Dedifferentiated amniotic fluid mesenchymal stem cell (primary cell): ENCODE data around the gene ERMP1.

ENCODE experiments used
- DNase-seq: peaks from one replicate; pipeline ENCODE4 v3.0.0-alpha.2; 2016; ENCODE audit errors: extremely low spot score

Gene ERMP1

DNA sequence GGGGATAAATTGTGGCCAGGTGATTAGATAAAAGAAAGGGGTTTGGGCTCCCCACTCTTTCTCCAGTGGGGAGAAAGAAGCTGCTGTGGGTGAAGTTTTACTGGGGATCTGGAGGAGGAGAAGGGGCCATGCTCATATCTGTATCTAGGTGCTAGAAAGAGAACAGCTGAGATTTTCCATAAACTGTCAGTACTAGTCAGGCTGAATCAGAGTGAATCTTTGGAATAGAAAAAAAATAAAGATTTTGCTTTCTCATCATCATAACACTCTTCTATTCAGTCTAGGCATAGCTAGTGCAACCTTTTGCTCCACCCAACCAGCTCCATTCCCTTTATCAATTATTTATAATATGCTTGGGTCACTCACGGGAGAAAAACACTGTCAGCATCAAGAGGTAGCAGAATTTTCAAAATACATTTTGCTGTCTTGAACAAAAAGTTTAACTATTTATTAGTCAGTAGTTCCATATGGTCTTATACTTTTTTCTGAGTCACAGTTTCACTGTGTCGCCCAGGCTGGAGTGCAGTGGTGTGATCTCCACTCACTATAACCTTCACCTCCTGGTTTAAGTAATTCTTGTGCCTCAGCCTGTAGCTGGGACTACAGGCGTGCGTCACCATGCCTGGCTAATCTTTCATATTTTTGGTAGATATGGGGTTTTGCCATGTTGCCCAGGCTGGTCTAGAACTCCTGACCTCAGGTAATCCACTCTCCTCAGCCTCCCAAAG, 21.3 kb upstream of the ERMP1 start:
- no peak for DNase-seq

GRCh38 chr9:5853617-5854016, 20.7 kb upstream of the ERMP1 start:
- DNase-seq, result no peak

DNA sequence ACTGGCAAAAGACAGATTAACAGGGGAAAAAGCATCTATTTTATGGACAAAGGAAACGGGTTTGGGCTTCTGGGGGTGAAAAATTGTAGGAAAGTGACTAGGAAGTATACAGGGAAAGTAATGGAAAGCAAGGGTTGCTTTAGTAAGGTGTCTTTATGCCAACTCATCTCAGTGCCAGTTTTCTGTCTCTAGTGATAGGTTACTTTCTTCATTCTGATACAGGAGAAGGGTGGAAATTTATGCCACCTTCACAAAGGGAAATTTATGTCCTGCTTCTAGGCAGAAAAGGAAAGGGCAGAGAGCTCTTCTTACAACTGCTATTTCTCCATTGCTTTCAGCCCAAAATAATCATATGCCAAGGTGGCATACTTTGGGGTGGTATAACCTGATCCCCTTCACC, 20.1 kb upstream of the ERMP1 start:
- DNase-seq, result no peak

GRCh38 chr9:5851445-5851844, 18.5 kb upstream of the ERMP1 start:
- no peak for DNase-seq

- no peak for DNase-seq
Observed at GRCh38 chr9:5850724-5851122, 17.8 kb upstream of the ERMP1 start.

DNA sequence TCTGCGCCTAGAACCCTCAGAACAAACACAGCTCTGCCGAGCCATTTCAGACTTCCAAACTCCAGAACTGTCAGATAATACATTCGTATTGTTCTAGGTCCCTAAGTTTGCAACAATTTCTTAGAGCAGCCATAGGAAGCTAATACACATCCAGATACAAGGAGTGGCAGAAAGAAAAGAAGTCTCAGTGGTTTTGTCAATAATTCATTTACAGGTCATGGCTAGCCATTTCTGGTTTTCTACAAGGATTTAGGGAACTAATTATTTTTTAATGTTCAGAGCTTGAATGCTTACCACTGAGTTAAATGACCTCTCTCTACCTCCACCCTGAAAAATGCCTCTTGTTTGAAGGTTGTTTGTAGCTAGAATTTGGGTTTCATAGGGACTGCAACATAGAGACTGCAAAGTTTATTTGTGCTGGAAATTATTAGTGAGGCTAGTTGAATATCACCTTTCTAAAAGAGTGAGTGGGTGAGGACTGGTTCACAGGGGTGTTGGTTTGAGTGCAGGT, 15.5 kb upstream of the ERMP1 start:
- DNase-seq, result no peak

GRCh38 chr9:5846501-5846921, 13.6 kb upstream of the ERMP1 start:
- DNase-seq, result no peak

- no peak for DNase-seq
Observed at GRCh38 chr9:5846096-5846495, 13.2 kb upstream of the ERMP1 start.

DNA sequence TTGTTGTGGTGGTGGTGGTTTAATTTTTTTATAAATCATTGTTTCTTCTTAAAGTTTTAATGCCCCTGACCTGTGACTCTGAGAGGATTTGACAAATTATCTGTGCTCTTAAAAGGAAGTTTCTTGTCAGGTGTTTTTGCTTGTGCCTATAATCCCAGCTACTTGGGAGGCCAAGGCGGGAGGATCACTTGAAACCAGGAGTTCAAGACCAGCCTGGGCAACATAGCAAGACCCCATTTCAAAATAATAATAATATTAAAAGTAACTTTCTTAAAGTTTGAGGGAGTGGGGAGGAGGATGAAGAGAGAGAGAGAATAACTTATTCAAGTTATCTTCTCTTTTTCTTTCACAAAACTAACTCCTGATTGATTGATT, 12.2 kb upstream of the ERMP1 start:
- DNase-seq, result no peak

DNA sequence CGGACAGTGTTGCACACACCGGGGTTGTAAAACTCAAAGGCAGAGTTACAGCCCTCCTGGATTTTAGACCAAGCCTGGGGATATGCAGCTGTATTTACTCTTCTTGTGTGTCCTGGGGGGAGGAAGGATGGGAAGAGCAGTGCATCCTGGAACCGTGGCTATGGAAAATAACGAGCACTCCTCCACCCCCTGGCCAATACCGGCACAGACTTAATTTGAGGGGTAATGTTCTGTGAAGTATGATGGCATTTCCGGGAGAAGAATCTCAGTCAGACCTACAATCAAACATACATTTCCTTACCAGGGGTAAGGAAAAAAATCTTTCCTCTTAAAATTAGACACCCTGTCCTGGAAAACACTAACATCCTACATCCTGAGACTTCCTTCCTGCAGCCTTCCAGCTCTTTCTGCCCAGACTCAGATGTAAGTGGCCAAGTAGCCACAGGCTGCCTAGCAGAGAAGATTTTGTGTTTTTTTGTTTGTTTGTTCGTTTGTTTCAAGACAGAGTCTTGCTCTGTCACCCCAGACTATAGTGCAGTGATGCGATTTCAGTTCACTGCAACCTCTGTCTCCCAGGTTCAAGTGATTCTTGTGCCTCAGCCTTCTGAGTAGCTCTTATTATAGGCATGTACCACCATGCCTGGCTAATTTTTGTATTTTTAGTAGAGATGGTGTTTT, 11.0 kb upstream of the ERMP1 start:
- no peak for DNase-seq

- no peak for DNase-seq
Observed at GRCh38 chr9:5842929-5843793, 10.2 kb upstream of the ERMP1 start.

DNA sequence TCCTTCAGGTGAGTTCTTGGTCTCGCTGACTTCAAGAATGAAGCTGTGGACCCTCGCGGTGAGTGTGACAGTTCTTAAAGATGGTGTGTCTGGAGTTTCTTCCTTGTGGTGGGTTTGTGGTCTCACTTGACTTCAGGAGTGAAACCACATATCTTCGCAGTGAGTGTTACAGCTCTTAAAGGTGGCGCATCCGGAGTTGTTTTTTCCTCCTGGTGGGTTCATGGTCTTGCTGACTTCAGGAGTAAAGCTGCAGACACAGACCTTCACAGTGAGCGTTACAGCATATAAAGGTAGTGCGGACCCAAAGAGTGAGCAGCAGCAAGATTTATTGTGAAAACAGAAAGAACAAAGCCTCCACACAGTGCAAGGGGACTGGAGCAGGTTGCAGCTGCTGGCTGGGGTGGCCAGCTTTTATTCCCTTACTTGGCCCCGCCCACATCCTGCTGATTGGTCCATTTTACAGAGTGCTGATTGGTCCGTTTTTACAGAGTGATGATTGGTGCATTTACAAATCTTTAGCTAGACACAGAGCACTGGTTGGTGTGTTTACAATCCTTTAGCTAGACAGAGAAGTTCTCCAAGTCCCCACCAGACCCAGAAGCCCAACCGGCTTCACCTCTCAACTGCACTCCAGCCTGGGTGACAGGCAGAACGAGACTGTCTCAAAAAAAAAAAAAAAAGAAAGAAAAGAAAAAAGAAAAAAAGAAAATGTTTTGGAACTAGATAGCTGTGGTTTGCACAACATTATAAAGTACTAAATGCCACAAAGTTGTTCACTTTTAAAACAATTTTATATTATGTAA, 9.1 kb upstream of the ERMP1 start:
- DNase-seq, result no peak

DNA sequence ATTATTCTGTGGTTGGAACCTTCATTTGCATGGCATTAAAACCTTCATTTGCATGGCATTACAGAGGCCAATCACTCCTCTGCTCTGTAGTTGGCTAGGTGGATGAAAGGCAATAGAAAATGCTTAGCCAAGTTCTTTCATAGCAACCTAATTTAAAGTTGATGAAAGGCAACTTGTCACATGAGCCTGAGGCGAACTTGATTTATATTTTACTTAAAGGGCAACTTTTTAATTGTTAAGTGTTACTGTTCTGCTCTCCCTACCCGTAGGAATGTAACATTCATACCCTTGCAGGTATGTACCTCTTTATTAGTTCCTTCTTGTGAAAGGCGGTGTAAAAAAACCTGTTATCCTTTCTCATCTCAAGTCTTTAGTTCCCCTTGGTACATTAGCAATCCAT, 7.9 kb upstream of the ERMP1 start:
- no peak for DNase-seq

DNA sequence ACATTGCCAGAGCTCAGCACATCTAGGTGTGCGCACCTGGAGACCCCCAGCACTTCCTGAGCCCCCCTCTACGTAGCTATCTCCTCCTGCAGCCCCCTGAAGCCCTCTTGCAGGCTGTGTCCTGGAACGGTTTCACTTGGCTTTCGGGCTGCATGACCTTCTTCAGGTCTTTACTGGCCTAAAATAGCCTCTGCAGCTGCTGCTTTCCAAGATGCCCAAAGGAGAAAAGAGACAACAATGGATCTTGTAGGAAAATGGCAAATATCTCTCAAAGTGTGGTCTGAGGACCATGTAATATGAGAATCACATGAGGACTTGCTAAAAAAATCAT, 6.6 kb upstream of the ERMP1 start:
- DNase-seq, result no peak

DNA sequence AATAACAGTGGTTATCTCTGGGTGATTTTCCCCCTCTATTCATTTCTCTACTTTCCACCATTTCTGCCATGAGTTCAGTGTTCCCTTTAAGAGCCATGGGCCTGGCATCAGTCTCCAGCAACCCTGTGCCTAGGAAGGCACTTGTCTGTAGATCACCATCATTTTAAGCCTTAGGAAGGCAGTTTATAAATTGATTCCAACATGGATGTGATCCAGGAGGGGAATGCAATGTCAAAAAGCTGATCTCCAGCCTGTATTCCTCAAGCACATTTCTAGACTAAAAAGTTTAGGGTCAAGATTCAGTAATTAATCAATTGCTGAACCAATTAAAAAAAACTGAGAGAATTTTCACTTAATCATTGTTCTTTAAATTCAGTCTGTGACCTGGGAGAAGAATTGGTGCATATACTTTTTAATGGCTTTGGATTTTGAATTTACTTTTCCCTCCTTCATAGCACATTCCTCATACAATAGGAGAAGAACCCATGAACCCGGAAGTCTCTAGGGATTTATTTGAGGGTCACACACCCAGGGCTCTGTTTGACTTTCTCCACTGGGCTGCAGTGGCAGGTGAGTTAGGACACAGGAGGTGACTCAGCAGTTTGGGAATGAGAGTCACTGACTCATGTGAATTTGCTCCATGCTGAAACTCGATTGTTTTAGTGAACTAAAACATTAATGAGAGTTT, 6.1 kb upstream of the ERMP1 start:
- DNase-seq, result no peak

DNA sequence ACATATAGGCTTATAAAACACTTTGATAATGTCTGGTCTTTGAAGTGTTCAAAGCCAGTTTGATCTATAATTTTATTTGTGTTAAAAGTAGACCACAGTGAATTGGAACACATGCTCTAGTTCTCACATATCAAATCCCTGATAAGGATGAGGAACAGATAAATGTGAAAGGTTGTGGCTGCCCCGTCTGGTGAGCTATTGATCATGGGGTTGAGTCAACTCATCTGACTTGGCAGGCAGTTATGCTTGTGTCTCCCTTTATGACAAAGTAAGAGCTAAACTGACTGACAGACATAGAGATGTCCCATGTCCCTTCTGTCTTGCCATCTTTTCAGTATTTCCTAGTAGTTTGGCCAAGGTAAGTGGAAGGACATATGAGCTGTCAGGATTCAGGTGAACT, 2.9 kb upstream of the ERMP1 start:
- DNase-seq, result no peak

DNA sequence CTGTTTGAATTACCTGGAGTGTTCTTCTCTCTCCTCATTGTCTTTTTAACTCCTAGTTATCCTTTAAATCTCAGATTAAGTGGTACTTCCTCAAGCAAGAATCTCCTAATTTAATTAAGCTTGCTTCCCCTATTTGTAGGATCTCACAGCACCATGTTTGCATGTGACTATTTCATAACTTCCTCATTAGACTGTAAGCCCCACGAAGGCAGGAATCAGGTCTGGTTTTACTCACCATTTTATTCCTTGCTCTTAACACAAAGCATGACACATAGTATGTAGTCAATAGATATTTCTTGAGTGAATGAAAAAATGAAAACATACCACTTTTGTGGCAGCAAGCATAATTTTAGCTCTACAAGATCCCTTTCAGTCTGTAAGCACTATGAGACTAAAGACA, 1.3 kb upstream of the ERMP1 start:
- no peak for DNase-seq

DNA sequence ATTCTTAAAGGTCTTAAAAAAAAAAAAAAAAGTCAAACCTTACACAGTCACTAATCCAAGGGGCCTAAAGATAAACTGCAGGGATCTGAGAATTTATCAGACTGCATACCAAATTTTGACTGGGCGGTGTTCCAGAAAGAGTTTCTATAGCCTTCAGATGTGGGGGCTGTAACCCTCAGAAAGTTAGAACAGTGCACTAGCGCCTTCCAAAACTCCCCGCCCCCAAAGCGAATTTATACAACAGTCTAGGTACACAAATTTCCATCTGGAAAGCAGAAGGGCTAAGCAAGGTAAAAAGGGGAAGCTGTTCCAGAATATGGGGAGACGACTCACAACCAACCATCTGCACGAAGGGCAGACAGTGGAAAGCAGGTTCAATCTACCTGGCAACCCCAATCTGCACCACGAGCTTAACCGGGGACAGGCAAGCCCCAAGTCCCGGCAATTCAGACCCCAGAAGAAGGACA, 813 bp downstream of the ERMP1 start:
- no peak for DNase-seq

DNA sequence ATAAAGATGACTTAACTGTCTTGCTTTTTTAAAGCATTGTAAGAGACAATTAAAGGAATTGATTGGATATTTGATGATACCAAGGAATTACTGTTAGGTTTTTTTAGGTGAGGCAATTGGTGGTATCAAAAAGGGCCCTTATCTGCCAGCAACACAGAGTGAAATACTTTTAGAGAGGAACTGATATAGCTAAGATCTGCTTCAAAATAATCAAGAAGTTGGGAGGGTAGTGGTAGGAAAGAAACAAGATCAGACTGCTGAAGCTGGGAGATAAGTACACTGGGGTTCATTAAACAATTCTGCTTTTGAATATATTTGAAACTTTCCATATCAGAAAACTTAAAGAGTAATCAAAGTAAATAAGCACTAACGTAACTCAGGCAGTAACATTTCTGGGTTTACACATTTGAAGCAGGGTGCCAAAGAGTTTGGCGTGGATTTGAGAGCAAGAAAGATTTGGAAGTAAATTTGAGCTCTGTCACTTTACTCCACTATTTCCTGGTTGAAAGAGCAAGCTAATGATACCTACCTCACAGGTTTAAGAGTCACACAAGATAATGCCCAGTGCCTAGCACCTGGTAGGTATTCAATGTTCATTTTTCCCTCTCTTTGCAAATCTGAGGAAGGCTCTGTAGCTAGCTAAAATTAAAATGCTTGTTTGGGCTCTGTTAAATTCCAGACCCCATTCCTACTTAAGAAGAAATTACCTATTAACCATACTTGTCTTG, 6.9 kb downstream of the ERMP1 start:
- DNase-seq, result no peak

- no peak for DNase-seq
Observed at GRCh38 chr9:5825223-5825622, 7.7 kb downstream of the ERMP1 start.
